Left ventricle myocardium superior (tissue), 1 donor: Measurements from ENCODE around the gene PTGES2. TPM values are rescaled to one million over a fixed set of nuclear protein-coding genes. Genes with fewer than 3 reads are reported as not detected.

Experiments
- ATAC-seq: fragments of 200-7000 bp; cut with Tn5 transposase; one replicate; pipeline ENCODE4 v1.9.1; 2020; ENCODE audit warnings: mild to moderate bottlenecking, moderate library complexity
- DNase-seq: peaks from one replicate; pipeline ENCODE4 v3.0.0-alpha.2; 2020
- intact Hi-C: fragments of 100-400 bp; cut with micrococcal nuclease; formaldehyde crosslinking; loops from one replicate; pipeline ENCODE4 v1.11.0; 2022
- total RNA-seq: library from RNA; stranded (reverse); fragmentation: NEBNext Ultra II Directional; extraction: Animal tissue kit (Norgen Biotek cat#: 25700); gene quantifications from one replicate; pipeline ENCODE4 v1.2.1, GENCODE V29; 2021
- donor health status: DM: no; HTN: yes; CAD: no; lungs with severe emphysema.

Gene PTGES2
- total RNA-seq, 1 donor from 2014 or later, result 157 TPM

DNA sequence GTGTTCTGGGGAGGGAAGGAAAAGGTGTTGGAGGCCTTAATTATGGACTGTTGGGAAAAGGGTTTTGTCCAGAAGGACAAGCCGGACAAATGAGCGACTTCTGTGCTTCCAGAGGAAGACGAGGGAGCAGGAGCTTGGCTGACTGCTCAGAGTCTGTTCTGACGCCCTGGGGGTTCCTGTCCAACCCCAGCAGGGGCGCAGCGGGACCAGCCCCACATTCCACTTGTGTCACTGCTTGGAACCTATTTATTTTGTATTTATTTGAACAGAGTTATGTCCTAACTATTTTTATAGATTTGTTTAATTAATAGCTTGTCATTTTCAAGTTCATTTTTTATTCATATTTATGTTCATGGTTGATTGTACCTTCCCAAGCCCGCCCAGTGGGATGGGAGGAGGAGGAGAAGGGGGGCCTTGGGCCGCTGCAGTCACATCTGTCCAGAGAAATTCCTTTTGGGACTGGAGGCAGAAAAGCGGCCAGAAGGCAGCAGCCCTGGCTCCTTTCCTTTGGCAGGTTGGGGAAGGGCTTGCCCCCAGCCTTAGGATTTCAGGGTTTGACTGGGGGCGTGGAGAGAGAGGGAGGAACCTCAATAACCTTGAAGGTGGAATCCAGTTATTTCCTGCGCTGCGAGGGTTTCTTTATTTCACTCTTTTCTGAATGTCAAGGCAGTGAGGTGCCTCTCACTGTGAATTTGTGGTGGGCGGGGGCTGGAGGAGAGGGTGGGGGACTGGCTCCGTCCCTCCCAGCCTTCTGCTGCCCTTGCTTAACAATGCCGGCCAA, 19.1 kb downstream of the PTGES2 start:
- DNase-seq (no peak), ATAC-seq (no peak)
- intact Hi-C loops, result no loop called here

DNA sequence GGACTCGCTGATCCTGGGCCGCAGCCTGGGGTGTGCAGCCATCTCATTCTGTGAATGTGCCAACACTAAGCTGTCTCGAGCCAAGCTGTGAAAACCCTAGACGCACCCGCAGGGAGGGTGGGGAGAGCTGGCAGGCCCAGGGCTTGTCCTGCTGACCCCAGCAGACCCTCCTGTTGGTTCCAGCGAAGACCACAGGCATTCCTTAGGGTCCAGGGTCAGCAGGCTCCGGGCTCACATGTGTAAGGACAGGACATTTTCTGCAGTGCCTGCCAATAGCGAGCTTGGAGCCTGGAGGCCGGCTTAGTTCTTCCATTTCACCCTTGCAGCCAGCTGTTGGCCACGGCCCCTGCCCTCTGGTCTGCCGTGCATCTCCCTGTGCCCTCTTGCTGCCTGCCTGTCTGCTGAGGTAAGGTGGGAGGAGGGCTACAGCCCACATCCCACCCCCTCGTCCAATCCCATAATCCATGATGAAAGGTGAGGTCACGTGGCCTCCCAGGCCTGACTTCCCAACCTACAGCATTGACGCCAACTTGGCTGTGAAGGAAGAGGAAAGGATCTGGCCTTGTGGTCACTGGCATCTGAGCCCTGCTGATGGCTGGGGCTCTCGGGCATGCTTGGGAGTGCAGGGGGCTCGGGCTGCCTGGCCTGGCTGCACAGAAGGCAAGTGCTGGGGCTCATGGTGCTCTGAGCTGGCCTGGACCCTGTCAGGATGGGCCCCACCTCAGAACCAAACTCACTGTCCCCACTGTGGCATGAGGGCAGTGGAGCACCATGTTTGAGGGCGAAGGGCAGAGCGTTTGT, 19.9 kb downstream of the PTGES2 start:
- no peak for ATAC-seq

DNA sequence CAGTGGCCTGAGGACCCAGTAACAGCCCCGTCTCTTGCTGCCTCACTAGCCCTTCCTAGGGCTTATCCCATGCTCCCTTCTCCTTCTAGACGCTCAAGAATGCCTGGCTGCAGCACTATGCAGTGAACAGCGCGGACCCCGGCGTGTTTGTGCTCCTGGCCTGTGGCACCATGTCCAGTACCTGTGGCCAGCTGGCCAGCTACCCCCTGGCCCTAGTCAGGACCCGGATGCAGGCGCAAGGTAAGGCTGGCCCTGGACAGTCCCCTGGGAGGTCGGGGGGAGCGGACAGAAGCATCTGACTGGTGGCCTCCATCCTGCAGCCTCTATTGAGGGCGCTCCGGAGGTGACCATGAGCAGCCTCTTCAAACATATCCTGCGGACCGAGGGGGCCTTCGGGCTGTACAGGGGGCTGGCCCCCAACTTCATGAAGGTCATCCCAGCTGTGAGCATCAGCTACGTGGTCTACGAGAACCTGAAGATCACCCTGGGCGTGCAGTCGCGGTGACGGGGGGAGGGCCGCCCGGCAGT, 20.5 kb downstream of the PTGES2 start:
- intact Hi-C loops, result no loop called here
- DNase-seq (peak; percentile 24), ATAC-seq (no peak)

More for the DNA sequence above, 19.9 kb downstream of the PTGES2 start:
- DNase-seq, result peak; percentile 24
- intact Hi-C loops, result no loop called here

DNA sequence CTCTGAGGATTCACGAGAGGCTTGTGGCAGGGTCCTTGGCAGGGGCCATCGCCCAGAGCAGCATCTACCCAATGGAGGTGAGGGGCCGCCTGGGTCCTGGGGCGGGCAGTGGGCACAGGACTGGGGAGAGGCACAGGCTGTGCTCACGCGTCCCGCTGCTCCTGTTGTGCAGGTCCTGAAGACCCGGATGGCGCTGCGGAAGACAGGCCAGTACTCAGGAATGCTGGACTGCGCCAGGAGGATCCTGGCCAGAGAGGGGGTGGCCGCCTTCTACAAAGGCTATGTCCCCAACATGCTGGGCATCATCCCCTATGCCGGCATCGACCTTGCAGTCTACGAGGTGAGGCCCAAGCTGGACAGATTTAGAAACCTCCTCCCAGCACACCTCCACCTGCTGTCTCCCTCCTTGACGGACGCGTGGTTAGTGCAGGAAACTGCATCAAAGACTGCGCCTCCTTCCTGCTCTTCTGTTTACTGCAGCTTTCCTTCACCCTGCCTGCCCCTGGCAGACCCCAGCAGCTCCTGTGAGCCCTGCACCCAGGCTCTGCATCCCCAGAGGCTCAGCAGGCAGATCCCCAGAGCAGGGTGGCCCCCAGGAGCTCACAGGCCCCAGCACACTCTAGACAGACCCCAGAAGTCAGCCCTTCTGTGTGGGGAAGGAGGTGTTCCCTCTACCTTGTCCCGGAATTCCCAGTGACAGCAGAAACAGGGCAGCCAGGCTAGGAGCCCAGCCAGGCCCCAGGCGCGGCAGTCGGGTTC, 21.2 kb downstream of the PTGES2 start:
- ATAC-seq (no peak), DNase-seq (no peak)
- intact Hi-C loops, result no loop called here

DNA sequence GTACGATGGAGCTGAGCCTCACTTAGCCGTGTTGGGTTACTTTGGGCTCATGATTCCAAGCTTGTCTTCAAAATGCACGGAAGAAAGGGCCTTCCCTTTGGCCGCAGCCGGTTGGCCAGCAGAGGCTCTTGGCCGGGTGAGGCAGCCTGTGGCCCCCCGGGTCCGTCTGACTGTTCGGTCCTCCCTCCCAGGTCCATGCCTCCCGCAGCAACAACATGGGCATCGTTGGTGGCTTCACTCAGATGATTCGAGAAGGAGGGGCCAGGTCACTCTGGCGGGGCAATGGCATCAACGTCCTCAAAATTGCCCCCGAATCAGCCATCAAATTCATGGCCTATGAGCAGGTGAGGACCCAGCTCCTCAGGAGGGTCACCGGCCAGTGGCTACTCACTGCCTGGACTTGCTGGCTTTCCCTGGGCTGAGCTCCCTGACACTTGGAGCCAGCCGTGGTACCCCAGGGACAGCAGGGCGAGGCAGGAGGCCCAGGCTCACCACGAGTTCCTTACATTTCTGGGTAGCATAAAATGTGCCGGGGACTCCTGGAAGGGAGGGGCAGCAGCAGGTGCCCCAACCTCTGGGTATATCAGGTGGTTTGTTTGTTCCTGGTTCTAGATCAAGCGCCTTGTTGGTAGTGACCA, 21.9 kb downstream of the PTGES2 start:
- ATAC-seq, result no peak
- DNase-seq, result no peak

DNA sequence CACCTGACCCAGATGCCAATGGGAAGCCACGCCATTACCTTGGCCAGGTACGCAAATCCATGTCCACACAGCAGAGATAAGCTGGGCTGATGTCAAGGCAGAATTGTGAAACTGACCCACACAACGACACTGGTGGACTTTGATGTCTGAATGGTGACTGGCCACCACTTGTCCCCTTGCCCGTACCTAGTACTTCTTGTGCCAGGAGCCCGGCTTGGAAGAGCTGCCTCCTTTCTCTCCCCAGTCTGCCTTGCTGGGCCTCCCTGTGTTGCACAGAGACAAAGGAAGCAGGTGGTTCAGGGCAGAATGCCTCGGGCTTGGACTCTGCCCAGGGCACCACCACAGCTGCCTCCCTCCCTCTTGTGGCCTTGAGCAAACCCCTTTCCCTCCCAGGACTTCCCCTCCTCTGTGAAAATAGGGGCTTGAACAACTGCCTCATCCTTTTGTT, 23.3 kb downstream of the PTGES2 start:
- ATAC-seq, result no peak
- intact Hi-C loops, result no loop called here
- no peak for DNase-seq

More for the DNA sequence above, 21.9 kb downstream of the PTGES2 start:
- intact Hi-C loops, result no loop called here

DNA sequence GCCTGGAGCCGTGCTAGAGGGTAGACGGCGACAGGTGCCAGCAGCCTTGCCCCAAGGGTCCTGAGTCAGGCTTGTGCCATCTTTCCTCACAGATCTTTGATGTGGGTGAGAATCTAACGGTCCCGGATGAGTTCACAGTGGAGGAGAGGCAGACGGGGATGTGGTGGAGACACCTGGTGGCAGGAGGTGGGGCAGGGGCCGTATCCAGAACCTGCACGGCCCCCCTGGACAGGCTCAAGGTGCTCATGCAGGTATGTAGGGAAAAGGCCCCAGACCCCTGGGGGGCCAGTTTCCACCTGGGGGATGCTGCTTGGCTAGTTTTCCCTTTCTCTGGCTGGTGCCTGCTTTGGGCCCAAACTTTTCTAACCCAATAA, 24.0 kb downstream of the PTGES2 start:
- intact Hi-C loops, result no loop called here
- DNase-seq (peak; percentile 27), ATAC-seq (no peak)

DNA sequence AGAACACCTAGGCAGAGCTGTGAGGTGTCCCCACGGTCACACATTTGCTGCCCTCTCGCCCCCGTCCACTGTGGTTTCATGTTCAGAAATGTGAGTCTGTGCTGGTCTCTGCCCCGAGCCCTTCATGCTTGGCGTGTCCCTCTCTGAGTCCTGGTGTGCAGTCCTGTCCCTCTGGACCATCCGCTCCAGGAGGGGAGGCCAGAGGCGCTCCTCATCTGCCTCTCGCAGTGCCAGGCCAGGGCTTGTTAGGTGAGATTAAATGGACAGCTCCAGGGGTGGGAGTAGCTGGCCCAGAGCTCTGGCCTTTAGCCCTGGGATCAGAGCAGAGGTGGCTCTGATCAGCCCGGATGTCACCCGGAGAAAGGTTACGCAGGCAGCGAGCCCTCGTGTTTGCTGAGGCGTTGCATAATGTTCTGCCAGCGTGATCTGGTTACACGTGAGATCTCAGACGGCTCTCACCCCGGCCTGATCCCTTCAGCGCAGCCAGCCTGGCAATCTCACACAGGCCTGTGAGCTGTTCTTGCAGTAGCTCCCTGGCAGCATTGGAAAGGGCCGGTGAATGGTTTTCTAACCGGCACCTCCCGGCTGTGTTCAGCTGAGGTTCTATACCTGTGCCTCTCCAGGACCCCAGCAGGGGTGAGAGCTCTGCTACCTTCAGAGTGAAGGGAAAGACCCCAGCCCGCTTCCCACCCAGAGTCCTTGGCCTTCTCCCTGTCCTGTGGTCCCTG, 24.5 kb downstream of the PTGES2 start:
- ATAC-seq (no peak), DNase-seq (peak; percentile 27)
- intact Hi-C loops, result no loop called here

DNA sequence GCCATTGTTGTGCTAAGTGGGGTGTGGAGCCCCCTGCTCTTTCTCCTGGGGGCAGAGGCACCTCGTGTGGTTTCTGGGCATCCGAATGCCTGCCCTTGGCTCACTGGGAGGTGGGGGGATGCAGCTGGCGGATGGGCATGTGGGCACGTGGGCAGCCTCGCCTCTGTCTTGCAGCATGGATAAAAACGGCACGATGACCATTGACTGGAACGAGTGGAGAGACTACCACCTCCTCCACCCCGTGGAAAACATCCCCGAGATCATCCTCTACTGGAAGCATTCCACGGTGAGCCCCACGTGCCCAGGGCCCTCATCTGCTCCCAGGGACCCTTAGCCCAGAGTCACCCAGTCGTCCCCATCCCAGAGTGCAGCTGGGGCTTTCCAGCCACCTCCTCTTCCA, 25.3 kb downstream of the PTGES2 start:
- peak; percentile 20 for DNase-seq
- ATAC-seq, result no peak
- intact Hi-C loops, result no loop called here

DNA sequence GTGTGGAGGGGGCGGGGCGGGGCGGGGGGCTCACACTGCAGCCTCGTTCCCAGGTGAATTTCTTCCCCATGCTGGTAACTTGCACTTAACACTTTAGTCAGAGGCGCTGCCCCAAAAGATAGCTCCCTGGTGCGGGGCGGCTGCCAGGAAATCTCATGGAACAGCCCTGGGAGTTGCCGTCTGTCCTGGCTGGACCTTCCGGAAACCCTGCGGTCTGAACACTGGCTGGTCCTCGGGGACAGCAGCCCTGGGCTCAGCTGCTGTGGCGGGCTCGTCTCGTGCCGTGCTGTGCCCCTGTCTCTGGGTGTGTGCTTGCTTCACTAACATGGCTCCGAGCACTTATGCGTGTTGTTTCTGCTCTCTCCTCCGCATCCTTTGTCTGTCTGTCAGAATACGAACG, 25.8 kb downstream of the PTGES2 start:
- peak; percentile 58 for DNase-seq
- intact Hi-C loops, result no loop called here
- no peak for ATAC-seq

DNA sequence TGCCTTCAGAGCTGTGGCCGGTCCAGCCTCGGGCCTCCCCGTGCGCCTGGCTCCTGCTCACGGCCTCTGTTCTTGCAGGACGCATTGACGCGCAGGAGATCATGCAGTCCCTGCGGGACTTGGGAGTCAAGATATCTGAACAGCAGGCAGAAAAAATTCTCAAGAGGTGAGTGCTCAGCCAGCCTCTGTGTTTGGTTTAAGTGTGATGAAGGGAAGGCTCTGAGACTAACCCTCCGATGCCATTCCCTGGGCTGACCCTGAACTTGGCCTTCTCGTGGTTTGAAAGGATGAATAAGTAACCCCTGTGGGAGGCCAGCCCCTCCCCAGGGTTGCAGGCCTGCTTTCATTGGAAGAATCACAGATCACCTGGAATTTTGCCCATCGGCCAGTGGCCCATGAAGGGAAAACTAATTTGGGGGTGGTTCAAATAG, 26.3 kb downstream of the PTGES2 start:
- intact Hi-C loops, result no loop called here
- DNase-seq, result no peak
- ATAC-seq, result no peak

DNA sequence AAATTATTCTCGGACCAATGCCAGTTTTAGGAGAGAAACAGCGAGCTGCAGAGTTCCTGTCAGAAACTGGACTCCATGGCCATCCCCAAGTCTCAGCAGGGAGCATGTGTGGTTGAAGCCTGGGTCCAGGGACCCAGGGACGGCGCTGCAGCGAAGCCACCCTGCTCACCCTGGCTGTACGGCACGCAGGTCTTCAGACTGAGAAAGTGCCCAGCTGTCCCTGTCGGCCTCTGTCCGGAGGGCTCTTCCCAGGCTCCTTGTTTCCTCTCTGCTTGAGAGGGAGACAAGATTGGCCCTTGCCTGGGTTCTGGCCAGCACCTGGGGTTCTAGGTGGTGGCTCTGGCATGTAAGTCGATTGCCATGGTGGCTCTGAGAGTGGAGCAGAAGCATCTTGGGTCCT, 26.9 kb downstream of the PTGES2 start:
- no peak for DNase-seq
- no peak for ATAC-seq
- intact Hi-C loops, result no loop called here

DNA sequence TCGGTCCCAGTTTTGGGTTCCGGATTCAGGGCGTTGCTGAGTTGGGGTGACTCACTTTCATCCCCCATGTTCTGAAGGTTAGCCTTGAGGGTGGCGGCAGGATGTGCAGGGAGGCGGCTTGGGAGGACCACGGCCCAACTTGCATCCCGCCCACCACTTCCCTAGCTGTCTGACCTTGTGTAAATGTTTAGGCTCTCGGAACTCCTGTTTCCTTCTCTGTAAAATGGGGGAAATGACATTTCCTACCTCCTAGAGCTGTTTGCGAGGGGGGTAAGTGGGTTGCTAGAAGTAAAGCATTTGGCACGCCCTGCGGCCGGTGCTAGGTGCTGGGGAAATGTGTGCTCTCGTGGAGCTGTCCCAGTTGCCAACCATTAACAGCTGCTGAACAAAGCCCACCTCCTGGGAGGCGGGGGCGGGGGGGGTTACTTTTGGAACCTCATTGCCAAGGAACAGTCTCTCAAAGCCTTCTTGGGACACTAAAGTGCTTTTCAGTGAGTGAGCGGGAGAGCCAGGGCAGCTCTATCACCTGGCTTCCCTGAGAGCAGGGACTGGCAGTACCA, 27.5 kb downstream of the PTGES2 start:
- no peak for ATAC-seq
- intact Hi-C loops, result no loop called here
- DNase-seq, result no peak

DNA sequence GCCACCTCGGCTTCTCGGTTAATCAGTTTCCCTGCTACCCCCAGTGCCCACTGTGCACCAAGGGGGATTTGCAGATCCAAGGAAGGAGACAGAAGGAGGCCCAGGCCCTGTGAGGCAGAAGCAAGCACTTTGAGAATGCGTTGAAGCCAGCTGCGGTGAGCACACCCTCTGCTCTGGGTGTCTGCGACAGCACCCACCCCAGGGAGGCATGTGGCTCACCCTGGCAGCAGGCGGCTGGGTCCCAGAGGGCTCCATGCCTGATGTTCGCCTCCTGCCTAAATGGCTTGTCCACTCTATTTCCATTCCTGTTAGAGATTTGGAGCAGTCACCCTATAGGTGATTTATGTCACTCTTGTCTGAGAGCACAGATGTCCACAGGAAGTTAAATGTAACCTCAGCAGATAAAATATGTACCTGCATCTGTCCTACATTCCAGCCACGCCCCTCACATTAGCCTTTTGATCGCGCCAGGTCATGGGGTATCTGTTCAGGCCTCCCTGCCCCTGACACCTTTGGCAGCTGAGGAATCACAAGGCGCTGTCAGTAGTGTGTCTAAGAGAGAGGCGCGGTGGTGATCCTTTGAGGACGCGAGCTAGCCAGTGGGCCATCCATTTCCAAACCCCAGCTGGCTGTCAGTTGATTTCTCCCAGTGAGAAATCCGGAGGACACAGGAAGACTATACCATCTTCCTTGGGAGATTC, 28.1 kb downstream of the PTGES2 start:
- ATAC-seq (peak; percentile 3), DNase-seq (no peak)
- intact Hi-C loops, result no loop called here

DNA sequence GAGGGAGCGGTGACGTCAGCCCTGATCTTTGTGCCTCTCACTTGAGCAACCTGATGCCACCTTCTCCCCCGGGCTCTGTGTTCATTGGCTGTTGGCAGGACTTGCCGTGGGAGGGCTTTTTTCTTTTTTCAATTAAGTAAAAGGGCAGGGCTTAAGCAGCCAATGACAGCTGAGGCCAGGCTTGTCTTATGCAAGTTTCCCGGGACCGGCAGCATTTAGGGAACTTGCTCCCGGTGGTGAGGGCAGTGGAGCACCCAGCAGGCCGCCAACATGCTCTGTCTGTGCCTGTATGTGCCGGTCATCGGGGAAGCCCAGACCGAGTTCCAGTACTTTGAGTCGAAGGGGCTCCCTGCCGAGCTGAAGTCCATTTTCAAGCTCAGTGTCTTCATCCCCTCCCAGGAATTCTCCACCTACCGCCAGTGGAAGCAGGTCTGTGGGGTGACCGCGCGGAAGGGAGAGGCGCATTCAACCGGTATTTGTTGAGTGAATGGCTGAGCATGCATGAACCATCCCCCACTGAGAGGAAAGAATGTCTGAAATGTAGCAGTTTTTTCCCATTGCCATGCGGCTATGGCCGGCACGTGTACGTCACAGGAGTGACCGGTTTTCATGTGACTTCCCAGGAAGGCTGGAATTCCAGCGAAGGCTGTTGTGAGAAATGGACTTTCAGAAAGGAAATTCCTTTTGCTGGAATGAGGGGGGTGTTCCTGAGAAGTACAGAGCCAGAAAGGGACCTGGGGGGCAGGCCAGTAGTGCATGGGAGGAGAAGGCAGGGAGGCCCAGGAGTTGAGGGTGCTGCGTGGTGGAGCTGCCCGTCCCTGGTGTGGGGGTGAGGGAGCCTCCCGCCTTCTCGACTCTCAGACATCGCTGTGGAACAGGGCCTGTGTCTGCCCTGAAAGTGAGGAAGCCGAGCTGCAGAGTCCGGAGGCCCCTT, 29.0 kb downstream of the PTGES2 start:
- ATAC-seq, result peak; percentile 83
- DNase-seq, result peak; percentile 93
- intact Hi-C loops, result no loop called here

DNA sequence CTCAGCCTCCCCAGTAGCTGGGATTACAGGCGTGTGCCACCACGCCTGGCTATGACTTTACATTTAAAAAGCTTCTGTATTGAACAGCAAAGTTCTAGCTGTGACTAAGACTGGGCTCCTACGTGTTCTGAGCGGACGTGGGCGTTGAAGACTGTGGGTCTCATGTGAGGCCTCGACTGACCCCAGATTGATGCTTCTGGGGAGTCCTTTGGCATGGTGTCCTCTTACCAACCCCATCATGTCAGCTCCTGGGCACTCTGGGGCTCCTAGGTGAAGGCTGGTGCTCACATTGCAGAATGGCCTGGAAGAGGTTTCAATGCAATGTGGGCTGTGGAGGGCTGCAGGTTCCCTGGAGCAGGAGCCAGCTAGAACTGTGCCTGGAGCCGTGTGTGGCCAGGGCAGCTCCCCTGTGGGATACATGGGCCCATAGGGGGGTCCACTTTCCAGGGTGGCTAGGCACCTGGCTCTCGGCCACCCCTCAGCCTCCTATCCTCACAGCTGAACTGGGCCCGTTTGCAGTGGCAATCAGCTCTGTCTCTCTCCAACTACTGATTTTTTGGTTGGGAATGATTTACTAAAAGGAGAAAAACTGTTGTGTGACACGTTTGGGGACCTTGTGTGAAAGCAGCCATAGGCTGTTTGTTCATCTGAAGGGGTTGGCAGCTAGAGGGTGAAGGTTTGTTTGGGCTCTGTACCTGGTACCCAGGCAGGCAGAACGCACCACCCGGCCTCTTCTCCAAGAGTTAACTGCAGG, 29.8 kb downstream of the PTGES2 start:
- no peak for DNase-seq
- intact Hi-C loops, result no loop called here

More for the DNA sequence above, 29.8 kb downstream of the PTGES2 start:
- no peak for ATAC-seq
